IMR-90 (cell line): Measurements from ENCODE around the gene RBFOX2. TPM values are rescaled to one million over a fixed set of nuclear protein-coding genes. Genes with fewer than 3 reads are reported as not detected.

Experiments
- ATAC-seq: fragments of 200-7000 bp; cut with Tn5 transposase; 2 replicates; pipeline ENCODE4 v1.9.1; 2020; ENCODE audit warnings: low read depth, mild to moderate bottlenecking, moderate library complexity
- BruUV-seq: library from RNA; stranded (reverse); fragments of 400-500 nt; replicated peaks from 2 replicates; lab custom pipeline; 2021; lab: Mats Ljungman, UMichigan
- CTCF ChIA-PET: fragments of 300-600 bp; formaldehyde crosslinking; extraction: SDS; loops from one replicate; lab custom pipeline; 2021; ENCODE audit warnings: antibody characterized with exemption; lab: Yijun Ruan, JAX
- POLR2A ChIA-PET: fragments of 300-600 bp; sonication (Branson Sonifier 250); formaldehyde crosslinking; loops from one replicate; lab custom pipeline; 2022; ENCODE audit warnings: antibody characterized with exemption; ENCODE audit not compliant: unreplicated experiment; lab: Charles Lee
- DNase-seq: peaks from one replicate; pipeline ENCODE4 v3.0.0; 2013
- H2AFZ ChIP-seq: replicated peaks from 2 replicates; pipeline ENCODE3; 2013; ENCODE audit warnings: low read length, mild to moderate bottlenecking; ENCODE audit not compliant: poor library complexity
- H2AK5ac ChIP-seq: 2 replicates; pipeline ENCODE4 v1.6.1; 2013; ENCODE audit warnings: low read depth, low read length, inconsistent platforms
- H2AK9ac ChIP-seq: replicated peaks from 2 replicates; pipeline ENCODE3; 2013; ENCODE audit warnings: mild to moderate bottlenecking, low read depth, low read length, moderate library complexity; ENCODE audit not compliant: poor library complexity
- H2BK120ac ChIP-seq: 2 replicates; pipeline ENCODE4 v1.6.1; 2013; ENCODE audit warnings: low read depth, low read length, inconsistent platforms
- H2BK15ac ChIP-seq: 3 replicates; pipeline ENCODE4 v1.6.1; 2013; ENCODE audit warnings: low read depth, low read length, inconsistent platforms
- H2BK20ac ChIP-seq: 2 replicates; pipeline ENCODE4 v1.6.1; 2013; ENCODE audit warnings: low read depth, mild to moderate bottlenecking, inconsistent platforms, low read length, moderate library complexity
- H2BK5ac ChIP-seq: 2 replicates; pipeline ENCODE4 v1.6.1; 2013; ENCODE audit warnings: mild to moderate bottlenecking, low read depth, low read length, inconsistent platforms; ENCODE audit not compliant: poor library complexity, severe bottlenecking
- H3K14ac ChIP-seq: replicated peaks from 2 replicates; pipeline ENCODE4 v1.6.1; 2013; ENCODE audit warnings: low read depth, low read length, inconsistent platforms
- H3K18ac ChIP-seq: 2 replicates; pipeline ENCODE4 v1.6.1; 2013; ENCODE audit warnings: low read depth, low read length, control low read depth
- H3K23ac ChIP-seq: 2 replicates; pipeline ENCODE4 v1.6.1; 2013; ENCODE audit warnings: low read depth, low read length, inconsistent platforms
- H3K27ac ChIP-seq: 2 replicates; pipeline ENCODE4 v1.5.1; 2013; ENCODE audit warnings: mild to moderate bottlenecking, control low read depth, low read length; ENCODE audit not compliant: insufficient read depth
- H3K27me3 ChIP-seq: 2 replicates; pipeline ENCODE4 v1.6.1; 2013; ENCODE audit warnings: low read length; ENCODE audit not compliant: control insufficient read depth, insufficient read depth
- H3K36me3 ChIP-seq: 2 replicates; pipeline ENCODE4 v1.6.1; 2013; ENCODE audit warnings: low read length, mixed read lengths; ENCODE audit not compliant: control insufficient read depth, insufficient read depth
- H3K4ac ChIP-seq: 2 replicates; pipeline ENCODE4 v1.6.1; 2013; ENCODE audit warnings: low read depth, low read length, inconsistent platforms
- H3K4me1 ChIP-seq: 2 replicates; pipeline ENCODE4 v1.6.1; 2013; ENCODE audit warnings: low read length, mixed read lengths; ENCODE audit not compliant: control insufficient read depth, insufficient read depth
- H3K4me2 ChIP-seq: 2 replicates; pipeline ENCODE4 v1.6.1; 2013; ENCODE audit warnings: low read depth, mild to moderate bottlenecking, control low read depth, low read length, moderate library complexity
- H3K4me3 ChIP-seq: 2 replicates; pipeline ENCODE4 v1.5.1; 2013; ENCODE audit warnings: low read depth, mild to moderate bottlenecking, control low read depth, low read length, moderate library complexity; ENCODE audit not compliant: insufficient read depth
- H3K56ac ChIP-seq: 2 replicates; pipeline ENCODE4 v1.6.1; 2013; ENCODE audit warnings: low read length, inconsistent platforms; ENCODE audit not compliant: insufficient read depth; ENCODE audit errors: extremely low read depth
- H3K79me1 ChIP-seq, 2 experiments: 2 replicates each; pipeline ENCODE4 v1.6.1; 2013; ENCODE audit warnings: low read length in 2 of 2, inconsistent platforms in 1 of 2, low read depth in 1 of 2
- H3K9ac ChIP-seq: 2 replicates; pipeline ENCODE4 v1.6.1; 2013; ENCODE audit warnings: low read depth, low read length, control low read depth
- H3K9me1 ChIP-seq: 2 replicates; pipeline ENCODE4 v1.6.1; 2013; ENCODE audit warnings: low read length, inconsistent platforms; ENCODE audit not compliant: insufficient read depth
- H3K9me3 ChIP-seq: 2 replicates; pipeline ENCODE4 v1.6.1; 2013; ENCODE audit warnings: low read length; ENCODE audit not compliant: control insufficient read depth, insufficient read depth
- H4K20me1 ChIP-seq: 2 replicates; pipeline ENCODE4 v1.6.1; 2013; ENCODE audit warnings: low read length, inconsistent platforms; ENCODE audit not compliant: insufficient read depth
- H4K5ac ChIP-seq: 2 replicates; pipeline ENCODE4 v1.6.1; 2013; ENCODE audit warnings: mild to moderate bottlenecking, low read depth, low read length, control low read depth
- H4K8ac ChIP-seq, 2 experiments: 2 replicates each; pipeline ENCODE4 v1.6.1; 2013; ENCODE audit warnings: low read depth in 2 of 2, low read length in 2 of 2, control low read depth in 1 of 2, inconsistent platforms in 1 of 2
- H4K91ac ChIP-seq: 2 replicates; pipeline ENCODE4 v1.6.1; 2013; ENCODE audit warnings: low read depth, low read length, inconsistent platforms; ENCODE audit not compliant: insufficient read depth
- CHD1 ChIP-seq: IDR thresholded peaks from 2 replicates; pipeline ENCODE4 v1.6.1; 2012; ENCODE audit warnings: low read depth, low read length, improper control_type of control experiment
- RAD21 ChIP-seq: IDR thresholded peaks from 2 replicates; pipeline ENCODE4 v1.6.1; 2012; ENCODE audit warnings: low read length, improper control_type of control experiment
- SMC3 ChIP-seq: fragments of 150-350 bp; IDR thresholded peaks from 2 replicates; pipeline ENCODE4 v1.6.1; 2016; ENCODE audit warnings: low read depth, mild to moderate bottlenecking, antibody characterized with exemption, low read length, moderate library complexity
- WGBS, 2 experiments: methylation state at CpG; one replicate each; pipeline versions ENCODE4 v1.1.5 to v1.1.7; 2013; ENCODE audit warnings: missing lambda C conversion rate in 2 of 2; ENCODE audit not compliant: insufficient read length in 1 of 2; ENCODE audit errors: extremely low coverage in 2 of 2; 5-methylcytosine and 5-hydroxymethylcytosine counted together
- dilution Hi-C: fragments of 300-500 bp; cut with HindIII; formaldehyde crosslinking; loops from one replicate; pipeline ENCODE4 v1.14.3; 2018; ENCODE audit warnings: low sequenced_read_pairs; ENCODE audit not compliant: unreplicated experiment
- in situ Hi-C: fragments of 300-500 bp; cut with MboI; formaldehyde crosslinking; loops from 3 replicates; pipeline ENCODE4 v1.14.3; 2019; ENCODE audit warnings: low sequenced_read_pairs, inconsistent platforms, mixed read lengths
- intact Hi-C: fragments of 100-400 bp; cut with micrococcal nuclease; formaldehyde crosslinking; loops from 2 replicates; pipeline ENCODE4 v1.10.0; 2022
- polyA plus RNA-seq, 3 experiments: library from polyadenylated mRNA; depleted of rRNA; stranded (reverse); fragments of >200 nt; gene quantifications; 2 replicates each; pipeline ENCODE4 v1.2.3, GENCODE V29; 2012; ENCODE audit warnings: low replicate concordance in 1 of 3
- total RNA-seq: library from RNA; depleted of rRNA; stranded (reverse); fragments of >200 nt; gene quantifications from 2 replicates; pipeline ENCODE4 v1.2.3, GENCODE V29; 2012
- TF ChIP-seq, protein P1 (sequence below): conservative IDR thresholded peaks from 2 replicates; pipeline ENCODE4 v1.5.1; 2012; ENCODE audit warnings: mild to moderate bottlenecking, low read depth, low read length, improper control_type of control experiment

The RBFOX2 gene
- total and polyA plus RNA-seq, 2 of the 4 experiments (the other 2 are of a cell fraction), result 146 to 178 TPM

DNA sequence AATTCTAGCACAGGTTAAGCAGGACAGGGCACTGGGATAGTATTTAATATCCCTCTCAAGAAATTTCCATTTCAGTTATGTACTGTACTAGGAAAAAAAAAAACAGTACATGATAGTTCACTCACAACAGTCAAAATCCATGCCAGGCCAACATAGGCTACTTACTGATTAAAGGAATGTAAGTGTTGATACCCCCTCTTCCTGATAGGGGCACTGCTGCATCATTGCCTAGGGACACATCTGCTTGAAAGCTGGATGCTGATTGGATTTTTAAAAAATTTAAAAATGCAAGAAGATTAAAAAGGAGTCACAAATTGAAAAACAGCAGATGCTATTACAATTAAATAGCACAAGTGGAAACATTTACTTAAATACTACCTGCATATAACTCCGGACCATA, 267.6 kb downstream of the RBFOX2 start:
- ChIA-PET CTCF (interaction anchor here (0.7 to 1.2 kb wide), 2 partner anchors 14 to 22 kb away, joined by 3 to 4 read pairs; no protein-coding TSS in a partner anchor), POLR2A (no interaction called here)
- Histone ChIP-seq H3K27me3 (no peaks in the 10 kb centered on the region), H3K18ac (no peak overlapping the region), H3K14ac (no peak overlapping the region), H4K8ac (no peak overlapping the region), H3K27ac (no peak overlapping the region), H3K4me1 (no peaks in the 10 kb centered on the region), H3K23ac (no peak overlapping the region), H2BK5ac (no peak overlapping the region), H3K79me1 (peaks cover 1 to 34% of the 10 kb centered on the region in 2 experiments), H3K9ac (no peak overlapping the region), H3K56ac (no peak overlapping the region), H4K5ac (no peak overlapping the region), H2AFZ (no peak overlapping the region), H3K4ac (no peak overlapping the region), H2BK15ac (no peak overlapping the region), H4K91ac (no peak overlapping the region), H2BK120ac (no peak overlapping the region), H3K4me3 (no peak overlapping the region), H3K36me3 (peaks cover 22% of the 10 kb centered on the region), H3K4me2 (no peak overlapping the region), H2AK9ac (no peak overlapping the region), H4K20me1 (no peaks in the 10 kb centered on the region), H2BK20ac (no peak overlapping the region), H2AK5ac (no peak overlapping the region), H3K9me1 (0 out of 2 replicates have a peak, but pooled peaks cover 2% of the 10 kb centered on the region), H3K9me3 (no peaks in the 10 kb centered on the region)
- WGBS, 2 experiments, result no CpG with 5 or more reads among the region's 1 CpG
- intact Hi-C loops, result loop anchor here (5.0 kb wide), 1 partner anchor 361 kb away; no protein-coding TSS in a partner anchor
- BruUV-seq, result no TSS peak
- ATAC-seq (peak; percentile 32; the same call in 1 of the 2 replicates), DNase-seq (peak; percentile 24)
- dilution Hi-C loops, result no loop called here
- in situ Hi-C loops, result no loop called here
- TF ChIP-seq CHD1, result no peak
- TF ChIP-seq, protein P1, sequence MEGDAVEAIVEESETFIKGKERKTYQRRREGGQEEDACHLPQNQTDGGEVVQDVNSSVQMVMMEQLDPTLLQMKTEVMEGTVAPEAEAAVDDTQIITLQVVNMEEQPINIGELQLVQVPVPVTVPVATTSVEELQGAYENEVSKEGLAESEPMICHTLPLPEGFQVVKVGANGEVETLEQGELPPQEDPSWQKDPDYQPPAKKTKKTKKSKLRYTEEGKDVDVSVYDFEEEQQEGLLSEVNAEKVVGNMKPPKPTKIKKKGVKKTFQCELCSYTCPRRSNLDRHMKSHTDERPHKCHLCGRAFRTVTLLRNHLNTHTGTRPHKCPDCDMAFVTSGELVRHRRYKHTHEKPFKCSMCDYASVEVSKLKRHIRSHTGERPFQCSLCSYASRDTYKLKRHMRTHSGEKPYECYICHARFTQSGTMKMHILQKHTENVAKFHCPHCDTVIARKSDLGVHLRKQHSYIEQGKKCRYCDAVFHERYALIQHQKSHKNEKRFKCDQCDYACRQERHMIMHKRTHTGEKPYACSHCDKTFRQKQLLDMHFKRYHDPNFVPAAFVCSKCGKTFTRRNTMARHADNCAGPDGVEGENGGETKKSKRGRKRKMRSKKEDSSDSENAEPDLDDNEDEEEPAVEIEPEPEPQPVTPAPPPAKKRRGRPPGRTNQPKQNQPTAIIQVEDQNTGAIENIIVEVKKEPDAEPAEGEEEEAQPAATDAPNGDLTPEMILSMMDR, result peak; percentile 30; the same call in 1 of the 2 replicates
- peak; percentile 24; the same call in 1 of the 2 replicates for TF ChIP-seq SMC3
- TF ChIP-seq RAD21, result peak; percentile 40
